Measurements from ENCODE around the gene SHANK1.
"Not testable (repeated sequence)": the region's sequence is repeated elsewhere in the genome, so short reads cannot be mapped to it uniquely, and the experiment has no call there.

The SHANK1 gene

DNA sequence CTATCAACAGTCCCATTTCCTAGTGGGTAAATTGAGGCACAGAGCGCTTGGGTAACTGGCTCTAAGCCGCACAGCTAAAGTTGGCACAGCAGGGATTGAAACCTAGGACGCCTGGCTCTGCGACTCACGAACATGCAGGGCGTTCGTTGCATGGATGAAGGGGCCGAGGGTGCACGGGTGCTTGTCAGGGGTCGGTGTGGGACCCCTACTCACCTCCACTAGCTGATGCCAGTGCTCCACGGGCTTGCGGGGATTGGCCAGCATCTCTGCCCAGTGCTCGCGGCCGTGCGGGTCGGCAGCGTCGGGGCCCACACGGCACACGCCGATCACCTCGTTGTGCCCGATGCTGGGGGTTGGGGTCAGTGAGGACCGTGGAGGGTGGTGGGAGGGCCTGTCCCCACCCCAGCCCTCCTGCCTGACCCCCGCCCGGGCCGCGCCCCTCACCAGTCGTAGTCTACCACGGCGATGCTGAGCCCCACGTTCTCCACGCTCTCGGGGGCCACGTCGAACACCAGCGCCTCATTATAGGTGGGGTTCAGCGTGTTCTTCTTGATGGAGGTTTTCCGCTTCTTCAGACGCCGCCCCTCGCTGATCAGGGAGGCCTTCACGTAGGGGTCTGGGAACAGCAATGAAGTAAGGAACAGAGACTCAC lies 94.5 kb downstream of the SHANK1 start:
- no peak overlapping the region for H3K4me3 ChIP-seq (ENCODE audit: low read depth, low read length)
- no peak for DNase-seq (ENCODE audit: low read depth)

DNA sequence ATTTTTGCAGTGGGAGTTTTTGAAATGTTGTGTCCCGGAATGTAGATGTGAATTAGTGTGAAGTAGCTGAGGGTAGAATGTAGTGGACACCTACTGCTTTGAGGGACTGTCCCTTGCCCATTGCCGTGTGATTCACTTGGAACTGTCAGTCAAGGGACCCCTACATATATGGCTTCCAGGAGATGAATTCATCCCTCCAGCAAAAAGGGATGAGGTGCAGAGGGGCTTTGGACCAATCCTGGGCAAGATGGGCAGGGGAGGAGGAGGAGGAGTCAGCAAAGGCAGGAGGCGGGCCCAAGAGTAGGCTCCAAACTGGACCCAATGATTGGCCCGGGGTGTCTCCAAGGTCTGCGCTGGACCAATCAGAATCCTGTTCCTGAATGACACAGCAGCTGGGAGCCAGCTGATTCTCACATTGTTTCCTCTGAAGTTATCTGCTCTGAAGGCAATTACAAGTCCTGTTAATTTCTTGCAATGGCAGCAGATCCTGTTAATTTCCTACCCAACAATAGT lies 99.2 kb downstream of the SHANK1 start:
- not testable (repeated sequence) for DNase-seq (ENCODE audit: low read depth); H3K4me3 ChIP-seq (ENCODE audit: low read depth, low read length)

DNA sequence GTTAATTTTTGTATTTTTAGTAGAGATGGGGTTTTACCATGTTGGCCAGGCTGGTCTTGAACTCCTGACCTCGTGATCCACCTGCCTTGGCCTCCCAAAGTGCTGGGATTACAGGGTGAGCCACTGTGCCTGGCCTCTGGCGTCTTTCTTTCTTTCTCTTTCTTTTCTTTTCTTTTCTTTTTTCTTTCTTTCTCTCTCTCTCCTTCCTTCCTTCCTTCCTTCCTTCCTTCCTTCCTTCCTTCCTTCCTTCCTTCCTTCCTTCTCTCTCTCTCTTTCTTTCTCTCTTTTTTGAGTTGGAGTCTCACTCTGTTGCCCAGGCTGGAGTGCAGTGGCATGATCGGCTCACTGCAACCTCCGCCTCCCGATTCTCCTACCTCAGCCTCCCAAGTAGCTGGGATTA lies 100.4 kb downstream of the SHANK1 start:
- DNase-seq (ENCODE audit: low read depth) = not testable (repeated sequence)

DNA sequence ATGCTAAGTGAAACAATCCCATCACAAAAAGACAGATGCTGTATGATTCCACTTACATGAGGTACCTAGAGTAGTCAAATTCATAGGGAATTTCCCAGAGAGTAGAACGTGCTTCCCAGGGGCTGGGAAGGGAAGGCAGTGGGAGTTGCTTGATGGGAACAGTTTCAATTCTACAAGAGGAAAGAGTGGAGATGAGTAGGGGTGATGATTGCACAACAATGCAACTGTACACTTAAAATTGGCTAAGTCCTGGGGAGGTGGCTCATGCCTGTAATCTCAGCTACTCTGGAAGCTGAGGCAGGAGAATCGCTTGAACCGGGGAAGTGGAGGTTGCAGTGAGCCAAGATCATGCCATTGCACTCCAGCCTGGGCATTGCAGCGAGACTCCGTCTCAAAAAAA lies 101.2 kb downstream of the SHANK1 start:
- not testable (repeated sequence) for DNase-seq (ENCODE audit: low read depth); H3K4me3 ChIP-seq (ENCODE audit: low read depth, low read length)

More for the DNA sequence above, 100.4 kb downstream of the SHANK1 start:
- not testable (repeated sequence) for H3K4me3 ChIP-seq (ENCODE audit: low read depth, low read length)

DNA sequence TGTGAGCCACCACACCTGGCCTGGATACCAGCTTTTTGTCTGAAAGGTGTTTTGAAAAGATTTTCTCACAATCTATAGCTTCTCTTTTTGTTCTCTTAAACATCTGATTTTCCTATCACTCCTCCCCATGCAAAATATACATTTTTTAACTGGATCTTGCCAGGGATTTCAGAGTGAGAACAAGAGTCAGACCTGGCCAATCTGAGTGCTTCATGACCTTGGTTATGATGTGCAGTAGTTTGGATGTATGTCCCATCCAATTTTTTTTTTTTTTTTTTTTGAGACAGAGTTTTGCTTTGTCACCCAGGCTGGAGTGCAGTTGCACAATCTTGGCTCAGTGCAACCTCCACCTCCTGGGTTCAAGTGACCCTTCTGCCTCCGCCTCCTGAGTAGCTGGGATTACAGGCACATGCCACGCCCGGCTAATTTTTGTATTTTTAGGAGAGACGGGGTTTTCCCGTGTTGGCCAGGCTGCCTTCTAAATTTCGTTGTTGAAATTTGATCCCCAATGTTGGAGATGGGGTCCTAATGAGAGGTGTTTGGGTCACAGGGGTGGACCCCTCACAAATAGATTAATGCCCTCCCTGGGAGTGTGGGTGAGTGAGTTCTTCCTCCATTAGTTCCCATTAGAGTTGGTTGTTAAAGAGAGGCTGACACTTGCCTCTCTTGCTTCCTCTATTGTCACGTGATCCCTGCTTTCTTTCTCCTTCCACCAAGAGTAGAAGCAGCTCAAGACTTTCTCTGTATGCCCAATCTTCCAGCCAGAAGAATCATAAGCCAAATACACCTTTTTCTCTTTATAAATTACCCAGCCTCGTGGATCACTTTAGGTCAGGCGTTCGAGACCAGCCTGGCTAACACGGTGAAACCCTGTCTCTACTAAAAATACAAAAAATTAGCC lies 106.8 kb downstream of the SHANK1 start:
- DNase-seq (ENCODE audit: low read depth); H3K4me3 ChIP-seq (ENCODE audit: low read depth, low read length): not testable (repeated sequence)

Measured in skeletal muscle cell (primary cell).